OCI-LY1 (cell line): ENCODE data around the gene ATP11A.

Source experiments
- CTCF ChIP-seq: fragments of 200-600 bp; sonication (generic), shearing (Covaris generic); IDR thresholded peaks from 2 replicates; pipeline ENCODE4 v1.5.1; 2017; ENCODE audit warnings: mild to moderate bottlenecking, antibody characterized with exemption, low read length, moderate library complexity, mixed read lengths
- EZH2 ChIP-seq: fragments of 200-600 bp; sonication (generic), shearing (Covaris generic); IDR thresholded peaks from 2 replicates; pipeline ENCODE4 v1.8.0; 2017; ENCODE audit warnings: borderline replicate concordance, mixed run types, mild to moderate bottlenecking, antibody characterized with exemption, low read length, moderate library complexity, mixed read lengths

- TF ChIP-seq EZH2 (no peak), CTCF (no peak)
Observed at GRCh38 chr13:112917056-112917664, 227.3 kb downstream of the ATP11A start.
